ENCODE data around the gene OR5K4. TPM values are rescaled to one million over a fixed set of nuclear protein-coding genes. Genes with fewer than 3 reads are reported as not detected.

The OR5K4 gene
- total RNA-seq, 2 experiments from 2014 or later = not detected

- ChIA-PET CTCF (interaction anchor here (1.0 to 1.1 kb wide), 2 partner anchors 13 to 391 kb away, joined by 4 to 7 read pairs; no protein-coding TSS in a partner anchor), POLR2A (no interaction called here)
- Mint-ChIP-seq H3K4me3 (no peak overlapping the region), H3K27ac (no peak overlapping the region), H3K27me3 (peaks cover 57% of the 10 kb centered on the region), H3K9me3 (peaks cover 11% of the 10 kb centered on the region), H3K4me1 (peaks cover 13% of the 10 kb centered on the region), H3K36me3 (ENCODE audit: low read depth) (peaks cover 7% of the 10 kb centered on the region)
- DNase-seq = no peak
These were observed 11.9 kb upstream of the OR5K4 start for GRCh38 chr3:98341758-98342157.

- POLR2A ChIA-PET = no interaction called here
- H3K27ac Mint-ChIP-seq = no peak overlapping the region
- H3K27me3 Mint-ChIP-seq = peaks cover 61% of the 10 kb centered on the region
- peak; percentile 54 for DNase-seq
- CTCF ChIA-PET = interaction anchor here (0.6 to 1.5 kb wide), 4 partner anchors 10 to 374 kb away, joined by 3 to 4 read pairs (median 3); no protein-coding TSS in a partner anchor
- peaks cover 13% of the 10 kb centered on the region for H3K4me1 Mint-ChIP-seq
- H3K4me3 Mint-ChIP-seq = no peak overlapping the region
- H3K36me3 Mint-ChIP-seq (ENCODE audit: low read depth) = peaks cover 7% of the 10 kb centered on the region
- H3K9me3 Mint-ChIP-seq = peaks cover 11% of the 10 kb centered on the region
These were observed 9.8 kb upstream of the OR5K4 start for GRCh38 chr3:98343647-98344507.

GRCh38 chr3:98350082-98350481 is 3.6 kb upstream of the OR5K4 start:
- peaks cover 58% of the 10 kb centered on the region for H3K27me3 Mint-ChIP-seq
- CTCF ChIA-PET = interaction anchor here (1.1 kb wide), 1 partner anchor 11 kb away, joined by 5 read pairs; no protein-coding TSS in a partner anchor
- peaks cover 8% of the 10 kb centered on the region for H3K9me3 Mint-ChIP-seq
- DNase-seq = no peak
- peaks cover 5% of the 10 kb centered on the region for H3K4me1 Mint-ChIP-seq
- no peak overlapping the region for H3K4me3 Mint-ChIP-seq
- POLR2A ChIA-PET = no interaction called here
- H3K36me3 Mint-ChIP-seq (ENCODE audit: low read depth) = peaks cover 7% of the 10 kb centered on the region
- H3K27ac Mint-ChIP-seq = no peak overlapping the region

GRCh38 chr3:98359250-98359649 is 5.6 kb downstream of the OR5K4 start:
- POLR2A ChIA-PET = no interaction called here
- peaks cover 17% of the 10 kb centered on the region for H3K27me3 Mint-ChIP-seq
- no peak for DNase-seq
- H3K9me3 Mint-ChIP-seq = peaks cover 7% of the 10 kb centered on the region
- H3K4me3 Mint-ChIP-seq = no peak overlapping the region
- peaks cover 8% of the 10 kb centered on the region for H3K4me1 Mint-ChIP-seq
- CTCF ChIA-PET = no interaction called here
- peaks cover 4% of the 10 kb centered on the region for H3K36me3 Mint-ChIP-seq (ENCODE audit: low read depth)
- no peak overlapping the region for H3K27ac Mint-ChIP-seq

GRCh38 chr3:98359993-98360675 is 6.5 kb downstream of the OR5K4 start:
- peak; percentile 15 for DNase-seq
- Mint-ChIP-seq H3K4me3 (no peak overlapping the region), H3K27ac (no peak overlapping the region), H3K36me3 (ENCODE audit: low read depth) (peaks cover 4% of the 10 kb centered on the region), H3K9me3 (peaks cover 8% of the 10 kb centered on the region), H3K27me3 (peaks cover 12% of the 10 kb centered on the region), H3K4me1 (peaks cover 8% of the 10 kb centered on the region)
- CTCF ChIA-PET = no interaction called here
- POLR2A ChIA-PET = no interaction called here

GRCh38 chr3:98360681-98361080 is 7.0 kb downstream of the OR5K4 start:
- POLR2A ChIA-PET = no interaction called here
- H3K36me3 Mint-ChIP-seq (ENCODE audit: low read depth) = peaks cover 6% of the 10 kb centered on the region

GRCh38 chr3:98361289-98361688 is 7.6 kb downstream of the OR5K4 start:
- peaks cover 8% of the 10 kb centered on the region for H3K4me1 Mint-ChIP-seq
- peaks cover 6% of the 10 kb centered on the region for H3K36me3 Mint-ChIP-seq (ENCODE audit: low read depth)
- no peak for DNase-seq
- no peak overlapping the region for H3K27ac Mint-ChIP-seq
- H3K9me3 Mint-ChIP-seq = peaks cover 13% of the 10 kb centered on the region
- CTCF ChIA-PET = no interaction called here
- peaks cover 16% of the 10 kb centered on the region for H3K27me3 Mint-ChIP-seq
- POLR2A ChIA-PET = no interaction called here
- no peak overlapping the region for H3K4me3 Mint-ChIP-seq

More at GRCh38 chr3:98360681-98361080, 7.0 kb downstream of the OR5K4 start:
- no peak overlapping the region for H3K4me3 Mint-ChIP-seq
- no peak for DNase-seq
- peaks cover 14% of the 10 kb centered on the region for H3K27me3 Mint-ChIP-seq
- no peak overlapping the region for H3K27ac Mint-ChIP-seq
- peaks cover 11% of the 10 kb centered on the region for H3K9me3 Mint-ChIP-seq
- CTCF ChIA-PET = no interaction called here
- peaks cover 8% of the 10 kb centered on the region for H3K4me1 Mint-ChIP-seq

- ChIA-PET POLR2A (no interaction called here), CTCF (interaction anchor here (1.0 kb wide), 1 partner anchor 229 kb away, joined by 3 read pairs; no protein-coding TSS in a partner anchor)
- Mint-ChIP-seq H3K27ac (no peak overlapping the region), H3K9me3 (peaks cover 6% of the 10 kb centered on the region), H3K36me3 (ENCODE audit: low read depth) (peaks cover 2% of the 10 kb centered on the region), H3K4me3 (no peak overlapping the region), H3K4me1 (no peaks in the 10 kb centered on the region), H3K27me3 (peaks cover 26% of the 10 kb centered on the region)
- no peak for DNase-seq
These were observed 14.0 kb downstream of the OR5K4 start for GRCh38 chr3:98367464-98368246.

- no peaks in the 10 kb centered on the region for H3K9me3 Mint-ChIP-seq
- H3K36me3 Mint-ChIP-seq (ENCODE audit: low read depth) = no peaks in the 10 kb centered on the region
- peaks cover 34% of the 10 kb centered on the region for H3K27me3 Mint-ChIP-seq
- ChIA-PET POLR2A (no interaction called here), CTCF (no interaction called here)
- no peak overlapping the region for H3K27ac Mint-ChIP-seq
- H3K4me3 Mint-ChIP-seq = no peak overlapping the region
- H3K4me1 Mint-ChIP-seq = no peaks in the 10 kb centered on the region
- no peak for DNase-seq
These were observed 17.5 kb downstream of the OR5K4 start for GRCh38 chr3:98371186-98371585.

- Mint-ChIP-seq H3K4me1 (no peaks in the 10 kb centered on the region), H3K27me3 (peaks cover 34% of the 10 kb centered on the region), H3K36me3 (ENCODE audit: low read depth) (no peaks in the 10 kb centered on the region), H3K9me3 (no peaks in the 10 kb centered on the region), H3K4me3 (no peak overlapping the region), H3K27ac (no peak overlapping the region)
- no peak for DNase-seq
- ChIA-PET POLR2A (no interaction called here), CTCF (no interaction called here)
These were observed 18.2 kb downstream of the OR5K4 start for GRCh38 chr3:98371853-98372252.

- ChIA-PET POLR2A (no interaction called here), CTCF (no interaction called here)
- H3K4me3 Mint-ChIP-seq = no peak overlapping the region
- H3K4me1 Mint-ChIP-seq = no peaks in the 10 kb centered on the region
- DNase-seq = no peak
- H3K9me3 Mint-ChIP-seq = no peaks in the 10 kb centered on the region
- H3K36me3 Mint-ChIP-seq (ENCODE audit: low read depth) = no peaks in the 10 kb centered on the region
- H3K27ac Mint-ChIP-seq = no peak overlapping the region
- H3K27me3 Mint-ChIP-seq = peaks cover 33% of the 10 kb centered on the region
These were observed 18.8 kb downstream of the OR5K4 start for GRCh38 chr3:98372445-98372844.

GRCh38 chr3:98376631-98377030 is 23.0 kb downstream of the OR5K4 start:
- DNase-seq = no peak
- ChIA-PET CTCF (no interaction called here), POLR2A (no interaction called here)
- Mint-ChIP-seq H3K27me3 (peaks cover 26% of the 10 kb centered on the region), H3K9me3 (no peaks in the 10 kb centered on the region), H3K4me3 (no peak overlapping the region), H3K27ac (no peak overlapping the region), H3K36me3 (ENCODE audit: low read depth) (no peaks in the 10 kb centered on the region), H3K4me1 (no peaks in the 10 kb centered on the region)

GRCh38 chr3:98388147-98388546 is 34.5 kb downstream of the OR5K4 start:
- no peaks in the 10 kb centered on the region for H3K36me3 Mint-ChIP-seq (ENCODE audit: low read depth)
- ChIA-PET CTCF (interaction anchor here (1.3 kb wide), 1 partner anchor 26 kb away, joined by 3 read pairs; no protein-coding TSS in a partner anchor), POLR2A (no interaction called here)
- H3K27ac Mint-ChIP-seq = no peak overlapping the region
- DNase-seq = no peak
- H3K4me1 Mint-ChIP-seq = no peaks in the 10 kb centered on the region
- H3K4me3 Mint-ChIP-seq = no peak overlapping the region
- H3K9me3 Mint-ChIP-seq = peaks cover 3% of the 10 kb centered on the region
- H3K27me3 Mint-ChIP-seq = peaks cover 51% of the 10 kb centered on the region

Measured in activated CD4-positive, alpha-beta T cell treated with anti-CD3 and anti-CD28 coated beads, Interleukin-2, amount 10 ng/mL, durations not matched to agents 7 days and 5 days (primary cell).